GM06990 (cell line): ENCODE measurements around the gene TTC8.

Experiments used
- DNase-seq: peaks from one replicate; pipeline ENCODE4 v3.0.0-alpha.2; 2011; ENCODE audit not compliant: insufficient read length; ENCODE audit errors: extremely low read depth
- H3K27me3 ChIP-seq: replicated peaks from 2 replicates; pipeline ENCODE4 v1.6.0; 2011; ENCODE audit warnings: low read length; ENCODE audit not compliant: control insufficient read depth, insufficient read depth
- H3K36me3 ChIP-seq: 2 replicates; pipeline ENCODE4 v1.5.1; 2011; ENCODE audit warnings: low read length; ENCODE audit not compliant: control insufficient read depth, insufficient read depth
- H3K4me3 ChIP-seq: replicated peaks from 2 replicates; pipeline ENCODE4 v1.5.1; 2011; ENCODE audit warnings: low read depth, mild to moderate bottlenecking, control low read depth, low read length
- TF ChIP-seq, protein P1 (sequence below): IDR thresholded peaks from 2 replicates; pipeline ENCODE4 v1.5.1; 2011; ENCODE audit warnings: low read length, control low read depth, mild to moderate bottlenecking, inconsistent platforms; ENCODE audit not compliant: insufficient read depth, poor library complexity, severe bottlenecking

Gene TTC8

DNA sequence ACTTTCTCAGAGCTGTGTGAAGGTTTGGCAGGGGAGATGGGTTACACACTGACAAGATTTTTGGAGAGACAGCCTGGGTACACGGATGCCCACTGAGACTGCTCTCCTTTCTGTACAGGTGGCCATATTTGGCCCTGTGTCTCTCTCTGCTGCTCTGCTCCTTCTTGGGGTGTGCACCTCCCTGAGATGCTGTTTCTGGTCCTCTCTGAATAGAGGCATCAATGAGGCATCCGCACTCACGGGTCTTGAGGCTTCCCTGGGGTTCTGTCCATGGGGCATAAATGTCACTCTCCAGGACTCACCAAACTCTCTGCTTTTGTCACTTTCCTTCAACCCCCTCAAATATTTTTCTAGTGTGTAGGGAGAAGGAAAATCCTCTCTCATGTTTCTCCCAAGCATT, 77.5 kb downstream of the TTC8 start:
- Histone ChIP-seq H3K4me3 (no peak overlapping the region), H3K36me3 (no peaks in the 10 kb centered on the region), H3K27me3 (no peaks in the 10 kb centered on the region)
- no peak for DNase-seq
- TF ChIP-seq, protein P1, sequence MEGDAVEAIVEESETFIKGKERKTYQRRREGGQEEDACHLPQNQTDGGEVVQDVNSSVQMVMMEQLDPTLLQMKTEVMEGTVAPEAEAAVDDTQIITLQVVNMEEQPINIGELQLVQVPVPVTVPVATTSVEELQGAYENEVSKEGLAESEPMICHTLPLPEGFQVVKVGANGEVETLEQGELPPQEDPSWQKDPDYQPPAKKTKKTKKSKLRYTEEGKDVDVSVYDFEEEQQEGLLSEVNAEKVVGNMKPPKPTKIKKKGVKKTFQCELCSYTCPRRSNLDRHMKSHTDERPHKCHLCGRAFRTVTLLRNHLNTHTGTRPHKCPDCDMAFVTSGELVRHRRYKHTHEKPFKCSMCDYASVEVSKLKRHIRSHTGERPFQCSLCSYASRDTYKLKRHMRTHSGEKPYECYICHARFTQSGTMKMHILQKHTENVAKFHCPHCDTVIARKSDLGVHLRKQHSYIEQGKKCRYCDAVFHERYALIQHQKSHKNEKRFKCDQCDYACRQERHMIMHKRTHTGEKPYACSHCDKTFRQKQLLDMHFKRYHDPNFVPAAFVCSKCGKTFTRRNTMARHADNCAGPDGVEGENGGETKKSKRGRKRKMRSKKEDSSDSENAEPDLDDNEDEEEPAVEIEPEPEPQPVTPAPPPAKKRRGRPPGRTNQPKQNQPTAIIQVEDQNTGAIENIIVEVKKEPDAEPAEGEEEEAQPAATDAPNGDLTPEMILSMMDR: no peak

DNA sequence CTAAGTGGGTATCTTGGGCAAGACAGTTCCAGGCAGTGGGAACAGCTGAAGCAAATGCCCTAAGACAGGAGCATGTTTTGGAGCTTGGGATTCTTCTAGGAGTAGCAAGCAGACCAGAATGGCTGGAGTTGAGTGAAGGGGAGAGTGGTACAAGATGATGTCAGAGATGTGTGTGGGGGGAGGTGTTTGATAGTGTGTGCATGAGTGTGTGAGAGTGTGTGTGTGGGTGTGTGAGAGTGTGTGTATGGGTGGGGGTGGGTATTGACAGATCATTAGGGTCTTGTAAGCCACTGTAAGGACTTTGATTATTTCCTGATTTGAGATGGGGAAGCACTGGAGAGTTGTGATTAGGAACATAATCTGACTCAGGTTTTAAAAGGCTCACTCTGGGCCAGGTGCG, 78.4 kb downstream of the TTC8 start:
- TF ChIP-seq, protein P1: no peak
- H3K4me3 ChIP-seq: no peak overlapping the region

DNA sequence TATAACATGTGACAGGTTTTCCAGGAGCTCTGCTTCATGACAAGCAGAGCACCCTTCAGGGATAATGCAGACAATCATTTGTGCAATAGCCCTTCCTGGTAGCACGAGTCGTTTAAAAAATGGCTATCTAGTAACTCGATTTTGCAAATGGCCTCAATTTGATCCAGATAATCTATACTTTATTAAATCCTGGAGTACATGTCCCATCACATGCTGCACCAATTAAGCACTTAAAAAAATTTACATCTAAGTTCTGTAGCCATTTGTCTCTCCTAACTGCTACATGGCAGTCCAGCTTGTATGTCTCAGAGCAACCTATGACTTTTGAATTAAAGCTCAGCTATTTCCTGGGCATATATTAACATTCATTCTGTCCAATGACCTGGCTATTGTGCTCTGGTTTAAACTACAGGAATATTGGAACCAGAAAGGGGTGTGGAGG, 79.8 kb downstream of the TTC8 start:
- TF ChIP-seq, protein P1: no peak
- DNase-seq: no peak

More for the DNA sequence above, 78.4 kb downstream of the TTC8 start:
- no peak for DNase-seq
- no peaks in the 10 kb centered on the region for H3K27me3 ChIP-seq
- H3K36me3 ChIP-seq: no peaks in the 10 kb centered on the region

DNA sequence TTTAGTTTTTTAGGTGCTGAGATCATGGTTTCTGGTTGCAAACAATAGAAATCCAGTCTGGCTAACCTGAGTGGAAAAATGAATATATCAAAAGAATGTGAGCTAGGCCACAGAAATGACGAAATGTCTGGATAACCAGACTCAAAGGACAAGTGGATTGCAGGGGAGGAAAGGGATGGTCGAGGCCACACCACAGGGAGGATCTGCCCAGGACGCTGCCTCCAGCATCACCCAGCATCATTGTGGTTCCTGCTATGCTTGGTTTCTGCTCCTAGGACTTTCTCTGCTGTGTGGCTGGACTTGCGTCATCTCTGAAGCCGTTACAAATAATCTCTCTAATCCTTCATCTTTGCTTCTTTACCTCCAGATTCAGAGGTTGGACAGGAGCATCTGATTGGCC, 80.4 kb downstream of the TTC8 start:
- no peak overlapping the region for H3K4me3 ChIP-seq
- no peaks in the 10 kb centered on the region for H3K27me3 ChIP-seq
- DNase-seq: no peak
- TF ChIP-seq, protein P1: no peak
- no peaks in the 10 kb centered on the region for H3K36me3 ChIP-seq

More for the DNA sequence above, 79.8 kb downstream of the TTC8 start:
- Histone ChIP-seq H3K4me3 (no peak overlapping the region), H3K36me3 (no peaks in the 10 kb centered on the region), H3K27me3 (no peaks in the 10 kb centered on the region)

DNA sequence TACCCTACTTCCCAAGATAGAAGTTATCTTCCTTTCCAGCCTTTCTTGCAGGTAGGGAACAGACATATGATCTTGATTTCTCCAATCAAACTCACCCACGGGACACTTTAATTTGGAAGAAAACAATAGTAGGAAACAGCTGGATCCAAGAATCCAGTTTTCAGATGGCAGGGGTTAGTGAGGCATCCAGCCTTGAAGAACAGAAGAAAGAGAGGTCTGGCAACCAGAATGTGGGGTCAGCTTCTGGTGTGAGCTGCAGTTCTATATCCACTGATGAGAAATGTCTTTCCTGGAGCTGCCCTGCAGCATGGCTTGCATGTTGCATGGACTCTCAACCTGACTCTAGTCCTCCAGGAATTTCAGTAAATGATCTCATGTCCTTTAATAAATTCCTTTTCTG, 83.8 kb downstream of the TTC8 start:
- Histone ChIP-seq H3K27me3 (no peaks in the 10 kb centered on the region), H3K4me3 (no peak overlapping the region), H3K36me3 (no peaks in the 10 kb centered on the region)
- TF ChIP-seq, protein P1: no peak
- DNase-seq: no peak

DNA sequence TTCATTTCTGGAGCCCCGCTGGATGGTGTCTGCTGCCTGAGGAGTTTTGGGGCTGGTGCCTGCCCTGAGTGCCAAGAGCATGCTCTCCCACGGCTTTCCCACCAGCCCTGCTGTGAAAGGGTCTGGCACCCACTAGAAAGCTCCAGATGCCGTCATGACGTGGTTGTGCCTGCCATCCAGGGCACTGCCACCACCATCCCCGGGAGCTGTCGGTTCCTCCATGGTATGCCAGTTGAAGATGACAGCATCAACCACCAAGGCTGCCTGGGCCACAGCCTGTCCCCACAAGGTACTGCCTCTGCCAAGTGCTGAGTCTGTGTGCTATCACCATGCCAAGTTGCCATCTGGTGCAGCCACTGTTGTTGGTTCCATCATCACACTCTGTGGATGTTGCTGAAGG, 85.9 kb downstream of the TTC8 start:
- Histone ChIP-seq H3K27me3 (no peaks in the 10 kb centered on the region; the same call in 1 of the 2 replicates), H3K36me3 (no peaks in the 10 kb centered on the region), H3K4me3 (no peak overlapping the region)
- DNase-seq: no peak
- TF ChIP-seq, protein P1: no peak
